H1 (cell line): Measurements from ENCODE around the gene ZNF407. TPM values are rescaled to one million over a fixed set of nuclear protein-coding genes. Genes with fewer than 3 reads are reported as not detected.

Experiments
- BCL11A ChIP-seq, 2 experiments: IDR thresholded peaks; one replicate each; pipeline ENCODE4 v1.6.1; 2011; ENCODE audit warnings: low read depth in 2 of 2, low read length in 2 of 2, mild to moderate bottlenecking in 2 of 2
- EZH2 ChIP-seq: fragments of 200-600 bp; sonication (generic); IDR thresholded peaks from 2 replicates; pipeline ENCODE4 v1.7.1; 2012; ENCODE audit warnings: low read depth, mild to moderate bottlenecking, moderate library complexity, low read length, inconsistent platforms; ENCODE audit not compliant: severe bottlenecking
- HDAC2 ChIP-seq, 2 experiments: fragments of 300-600 bp in 1 of 2; sonication (generic) in 1 of 2; IDR thresholded peaks; 2 replicates each; pipeline ENCODE4 v1.6.1; 2011 to 2012; ENCODE audit warnings: low read depth in 2 of 2, low read length in 2 of 2, mild to moderate bottlenecking in 2 of 2, moderate library complexity in 2 of 2, borderline replicate concordance in 1 of 2, inconsistent platforms in 1 of 2
- KDM5A ChIP-seq: fragments of 200-600 bp; IDR thresholded peaks from 2 replicates; pipeline ENCODE4 v1.7.1; 2012; ENCODE audit warnings: mild to moderate bottlenecking, low read length, inconsistent platforms, mixed read lengths
- SAP30 ChIP-seq: fragments of 300-600 bp; sonication (generic); IDR thresholded peaks from 2 replicates; pipeline ENCODE4 v1.7.1; 2012; ENCODE audit warnings: low read length, moderate library complexity, mild to moderate bottlenecking, inconsistent platforms; ENCODE audit not compliant: insufficient read depth, insufficient replicate concordance
- SIRT6 ChIP-seq: IDR thresholded peaks from one replicate; pipeline ENCODE4 v1.7.1; 2012; ENCODE audit warnings: low read length, inconsistent platforms
- polyA plus RNA-seq, 7 experiments: library from polyadenylated mRNA; depleted of rRNA in 3 of 7; stranded (reverse) in 5 of 7; unstranded in 2 of 7; fragments of >200 nt in 5 of 7; fragments of 200-250 nt in 2 of 7; gene quantifications; 1 replicate in 5 of 7; 2 replicates in 1 of 7; 4 replicates in 1 of 7; pipeline versions ENCODE4 v1.2.1 to v1.2.3, GENCODE V29; 2011 to 2013; ENCODE audit warnings: missing spikeins in 2 of 7, mixed read lengths in 2 of 7
- total RNA-seq: library from RNA; stranded (reverse); fragmentation: NEBNext Ultra II Directional; extraction: Animal tissue kit (Norgen Biotek cat#: 25700); gene quantifications from 2 replicates; pipeline ENCODE4 v1.2.1, GENCODE V29; 2021
- TF ChIP-seq, protein P1 (sequence below): fragments of 300-600 bp; sonication (generic); IDR thresholded peaks from 2 replicates; pipeline ENCODE4 v1.7.1; 2012; ENCODE audit warnings: low read length, moderate library complexity, mild to moderate bottlenecking, inconsistent platforms; ENCODE audit not compliant: insufficient replicate concordance
- TF ChIP-seq, protein P2 (sequence below), 3 experiments: IDR thresholded peaks; 1 replicate in 2 of 3; 2 replicates in 1 of 3; pipeline versions ENCODE4 v1.5.1 to v1.6.1; 2011; ENCODE audit warnings: low read length in 3 of 3, mild to moderate bottlenecking in 3 of 3, inconsistent platforms in 2 of 3, low read depth in 1 of 3, moderate library complexity in 1 of 3; ENCODE audit not compliant: insufficient read depth in 1 of 3; ENCODE audit errors: control extremely low read depth in 1 of 3

Gene ZNF407
- total and polyA plus RNA-seq, 2 of the 8 experiments (the other 6 are each of a cell fraction or from before 2014, with no cell fraction given) = 1.5 to 6.8 TPM

- TF ChIP-seq, protein P1, sequence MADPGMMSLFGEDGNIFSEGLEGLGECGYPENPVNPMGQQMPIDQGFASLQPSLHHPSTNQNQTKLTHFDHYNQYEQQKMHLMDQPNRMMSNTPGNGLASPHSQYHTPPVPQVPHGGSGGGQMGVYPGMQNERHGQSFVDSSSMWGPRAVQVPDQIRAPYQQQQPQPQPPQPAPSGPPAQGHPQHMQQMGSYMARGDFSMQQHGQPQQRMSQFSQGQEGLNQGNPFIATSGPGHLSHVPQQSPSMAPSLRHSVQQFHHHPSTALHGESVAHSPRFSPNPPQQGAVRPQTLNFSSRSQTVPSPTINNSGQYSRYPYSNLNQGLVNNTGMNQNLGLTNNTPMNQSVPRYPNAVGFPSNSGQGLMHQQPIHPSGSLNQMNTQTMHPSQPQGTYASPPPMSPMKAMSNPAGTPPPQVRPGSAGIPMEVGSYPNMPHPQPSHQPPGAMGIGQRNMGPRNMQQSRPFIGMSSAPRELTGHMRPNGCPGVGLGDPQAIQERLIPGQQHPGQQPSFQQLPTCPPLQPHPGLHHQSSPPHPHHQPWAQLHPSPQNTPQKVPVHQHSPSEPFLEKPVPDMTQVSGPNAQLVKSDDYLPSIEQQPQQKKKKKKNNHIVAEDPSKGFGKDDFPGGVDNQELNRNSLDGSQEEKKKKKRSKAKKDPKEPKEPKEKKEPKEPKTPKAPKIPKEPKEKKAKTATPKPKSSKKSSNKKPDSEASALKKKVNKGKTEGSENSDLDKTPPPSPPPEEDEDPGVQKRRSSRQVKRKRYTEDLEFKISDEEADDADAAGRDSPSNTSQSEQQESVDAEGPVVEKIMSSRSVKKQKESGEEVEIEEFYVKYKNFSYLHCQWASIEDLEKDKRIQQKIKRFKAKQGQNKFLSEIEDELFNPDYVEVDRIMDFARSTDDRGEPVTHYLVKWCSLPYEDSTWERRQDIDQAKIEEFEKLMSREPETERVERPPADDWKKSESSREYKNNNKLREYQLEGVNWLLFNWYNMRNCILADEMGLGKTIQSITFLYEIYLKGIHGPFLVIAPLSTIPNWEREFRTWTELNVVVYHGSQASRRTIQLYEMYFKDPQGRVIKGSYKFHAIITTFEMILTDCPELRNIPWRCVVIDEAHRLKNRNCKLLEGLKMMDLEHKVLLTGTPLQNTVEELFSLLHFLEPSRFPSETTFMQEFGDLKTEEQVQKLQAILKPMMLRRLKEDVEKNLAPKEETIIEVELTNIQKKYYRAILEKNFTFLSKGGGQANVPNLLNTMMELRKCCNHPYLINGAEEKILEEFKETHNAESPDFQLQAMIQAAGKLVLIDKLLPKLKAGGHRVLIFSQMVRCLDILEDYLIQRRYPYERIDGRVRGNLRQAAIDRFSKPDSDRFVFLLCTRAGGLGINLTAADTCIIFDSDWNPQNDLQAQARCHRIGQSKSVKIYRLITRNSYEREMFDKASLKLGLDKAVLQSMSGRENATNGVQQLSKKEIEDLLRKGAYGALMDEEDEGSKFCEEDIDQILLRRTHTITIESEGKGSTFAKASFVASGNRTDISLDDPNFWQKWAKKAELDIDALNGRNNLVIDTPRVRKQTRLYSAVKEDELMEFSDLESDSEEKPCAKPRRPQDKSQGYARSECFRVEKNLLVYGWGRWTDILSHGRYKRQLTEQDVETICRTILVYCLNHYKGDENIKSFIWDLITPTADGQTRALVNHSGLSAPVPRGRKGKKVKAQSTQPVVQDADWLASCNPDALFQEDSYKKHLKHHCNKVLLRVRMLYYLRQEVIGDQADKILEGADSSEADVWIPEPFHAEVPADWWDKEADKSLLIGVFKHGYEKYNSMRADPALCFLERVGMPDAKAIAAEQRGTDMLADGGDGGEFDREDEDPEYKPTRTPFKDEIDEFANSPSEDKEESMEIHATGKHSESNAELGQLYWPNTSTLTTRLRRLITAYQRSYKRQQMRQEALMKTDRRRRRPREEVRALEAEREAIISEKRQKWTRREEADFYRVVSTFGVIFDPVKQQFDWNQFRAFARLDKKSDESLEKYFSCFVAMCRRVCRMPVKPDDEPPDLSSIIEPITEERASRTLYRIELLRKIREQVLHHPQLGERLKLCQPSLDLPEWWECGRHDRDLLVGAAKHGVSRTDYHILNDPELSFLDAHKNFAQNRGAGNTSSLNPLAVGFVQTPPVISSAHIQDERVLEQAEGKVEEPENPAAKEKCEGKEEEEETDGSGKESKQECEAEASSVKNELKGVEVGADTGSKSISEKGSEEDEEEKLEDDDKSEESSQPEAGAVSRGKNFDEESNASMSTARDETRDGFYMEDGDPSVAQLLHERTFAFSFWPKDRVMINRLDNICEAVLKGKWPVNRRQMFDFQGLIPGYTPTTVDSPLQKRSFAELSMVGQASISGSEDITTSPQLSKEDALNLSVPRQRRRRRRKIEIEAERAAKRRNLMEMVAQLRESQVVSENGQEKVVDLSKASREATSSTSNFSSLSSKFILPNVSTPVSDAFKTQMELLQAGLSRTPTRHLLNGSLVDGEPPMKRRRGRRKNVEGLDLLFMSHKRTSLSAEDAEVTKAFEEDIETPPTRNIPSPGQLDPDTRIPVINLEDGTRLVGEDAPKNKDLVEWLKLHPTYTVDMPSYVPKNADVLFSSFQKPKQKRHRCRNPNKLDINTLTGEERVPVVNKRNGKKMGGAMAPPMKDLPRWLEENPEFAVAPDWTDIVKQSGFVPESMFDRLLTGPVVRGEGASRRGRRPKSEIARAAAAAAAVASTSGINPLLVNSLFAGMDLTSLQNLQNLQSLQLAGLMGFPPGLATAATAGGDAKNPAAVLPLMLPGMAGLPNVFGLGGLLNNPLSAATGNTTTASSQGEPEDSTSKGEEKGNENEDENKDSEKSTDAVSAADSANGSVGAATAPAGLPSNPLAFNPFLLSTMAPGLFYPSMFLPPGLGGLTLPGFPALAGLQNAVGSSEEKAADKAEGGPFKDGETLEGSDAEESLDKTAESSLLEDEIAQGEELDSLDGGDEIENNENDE = no peak
- no peak for TF ChIP-seq EZH2
- TF ChIP-seq, protein P2, sequence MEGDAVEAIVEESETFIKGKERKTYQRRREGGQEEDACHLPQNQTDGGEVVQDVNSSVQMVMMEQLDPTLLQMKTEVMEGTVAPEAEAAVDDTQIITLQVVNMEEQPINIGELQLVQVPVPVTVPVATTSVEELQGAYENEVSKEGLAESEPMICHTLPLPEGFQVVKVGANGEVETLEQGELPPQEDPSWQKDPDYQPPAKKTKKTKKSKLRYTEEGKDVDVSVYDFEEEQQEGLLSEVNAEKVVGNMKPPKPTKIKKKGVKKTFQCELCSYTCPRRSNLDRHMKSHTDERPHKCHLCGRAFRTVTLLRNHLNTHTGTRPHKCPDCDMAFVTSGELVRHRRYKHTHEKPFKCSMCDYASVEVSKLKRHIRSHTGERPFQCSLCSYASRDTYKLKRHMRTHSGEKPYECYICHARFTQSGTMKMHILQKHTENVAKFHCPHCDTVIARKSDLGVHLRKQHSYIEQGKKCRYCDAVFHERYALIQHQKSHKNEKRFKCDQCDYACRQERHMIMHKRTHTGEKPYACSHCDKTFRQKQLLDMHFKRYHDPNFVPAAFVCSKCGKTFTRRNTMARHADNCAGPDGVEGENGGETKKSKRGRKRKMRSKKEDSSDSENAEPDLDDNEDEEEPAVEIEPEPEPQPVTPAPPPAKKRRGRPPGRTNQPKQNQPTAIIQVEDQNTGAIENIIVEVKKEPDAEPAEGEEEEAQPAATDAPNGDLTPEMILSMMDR (IDR thresholded peaks at IDR 0.05; ENCODE audit: control extremely low read depth in 1 of 3, insufficient read depth in 1 of 3, low read depth in 1 of 3, low read length in 3 of 3) = no peak
- TF ChIP-seq BCL11A (IDR thresholded peaks at IDR 0.05; ENCODE audit: low read depth in 2 of 2, low read length in 2 of 2) = no peak
- no peak for TF ChIP-seq SAP30
- TF ChIP-seq KDM5A = no peak
- no peak for TF ChIP-seq SIRT6
- no peak for TF ChIP-seq HDAC2 (IDR thresholded peaks at IDR 0.05; ENCODE audit: borderline replicate concordance in 1 of 2, low read depth in 2 of 2, low read length in 2 of 2)
Measured at GRCh38 chr18:75109819-75110218, 512.1 kb downstream of the ZNF407 start (continued).
